PC-3 (cell line): ENCODE data around the gene TSBP1.

ENCODE experiments used
- CTCF ChIP-seq: fragments of 300-600 bp; sonication (generic); conservative IDR thresholded peaks from 2 replicates; pipeline ENCODE4 v1.5.1; 2017; ENCODE audit warnings: antibody characterized with exemption, low read depth, mild to moderate bottlenecking, low read length
- EZH2 ChIP-seq: fragments of 300-600 bp; sonication (generic); IDR thresholded peaks from one replicate; pipeline ENCODE4 v1.6.1; 2017; ENCODE audit warnings: antibody characterized with exemption, mild to moderate bottlenecking, low read length; ENCODE audit not compliant: unreplicated experiment

GRCh38 chr6:32318501-32318900 lies 53.2 kb downstream of the TSBP1 start:
- TF ChIP-seq EZH2 (no peak), CTCF (no peak)
